Fibroblast of peridontal ligament (primary cell): ENCODE results near the gene AIF1.

Experiments used
- DNase-seq: peaks from one replicate; pipeline ENCODE4 v3.0.0-alpha.2; 2010; ENCODE audit errors: extremely low read depth

The AIF1 gene

DNA sequence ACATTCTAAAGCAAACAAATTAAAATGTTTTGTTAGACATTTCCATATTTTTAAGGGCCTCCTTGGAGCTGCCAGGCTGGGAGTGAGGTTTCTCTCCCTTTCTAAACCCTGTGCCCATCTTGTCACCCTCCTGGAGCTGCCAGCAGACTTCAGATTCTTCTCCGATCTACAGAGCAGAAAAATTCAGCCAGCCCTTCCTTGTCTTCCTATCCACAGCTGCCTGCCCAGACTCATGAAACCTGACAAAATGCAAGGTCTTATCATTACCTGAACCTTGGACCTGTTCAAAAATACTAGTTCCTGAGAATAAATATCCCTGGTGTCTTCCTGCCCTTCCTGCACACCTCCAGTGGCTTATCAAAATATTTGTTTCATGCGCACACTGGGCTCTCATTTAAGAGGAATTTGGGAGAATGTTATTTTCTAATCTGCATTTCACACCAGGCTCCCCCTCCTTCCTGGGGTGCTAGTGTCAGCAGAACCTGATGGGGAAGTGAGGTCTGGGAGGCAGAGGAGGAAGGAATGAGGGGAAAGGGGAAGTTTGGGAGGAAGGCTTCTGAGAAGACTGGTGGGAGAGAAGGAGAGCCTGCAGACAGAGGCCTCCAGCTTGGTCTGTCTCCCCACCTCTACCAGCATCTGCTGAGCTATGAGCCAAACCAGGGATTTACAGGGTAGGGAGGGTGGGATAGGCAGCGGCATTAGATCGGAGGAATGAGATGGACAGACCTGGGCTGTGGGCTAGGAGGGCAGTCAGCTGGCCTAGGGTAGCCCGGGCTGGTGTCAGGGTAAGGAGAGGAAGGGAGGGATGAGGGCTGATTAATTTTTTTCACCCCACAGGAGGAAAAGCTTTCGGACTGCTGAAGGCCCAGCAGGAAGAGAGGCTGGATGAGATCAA is at the start of gene AIF1:
TSS of gene AIF1 (plus strand) at position 551 of the 895 bp plus-strand sequence. CDS start at position 647, 96 bp downstream.
- DNase-seq: no peak

DNA sequence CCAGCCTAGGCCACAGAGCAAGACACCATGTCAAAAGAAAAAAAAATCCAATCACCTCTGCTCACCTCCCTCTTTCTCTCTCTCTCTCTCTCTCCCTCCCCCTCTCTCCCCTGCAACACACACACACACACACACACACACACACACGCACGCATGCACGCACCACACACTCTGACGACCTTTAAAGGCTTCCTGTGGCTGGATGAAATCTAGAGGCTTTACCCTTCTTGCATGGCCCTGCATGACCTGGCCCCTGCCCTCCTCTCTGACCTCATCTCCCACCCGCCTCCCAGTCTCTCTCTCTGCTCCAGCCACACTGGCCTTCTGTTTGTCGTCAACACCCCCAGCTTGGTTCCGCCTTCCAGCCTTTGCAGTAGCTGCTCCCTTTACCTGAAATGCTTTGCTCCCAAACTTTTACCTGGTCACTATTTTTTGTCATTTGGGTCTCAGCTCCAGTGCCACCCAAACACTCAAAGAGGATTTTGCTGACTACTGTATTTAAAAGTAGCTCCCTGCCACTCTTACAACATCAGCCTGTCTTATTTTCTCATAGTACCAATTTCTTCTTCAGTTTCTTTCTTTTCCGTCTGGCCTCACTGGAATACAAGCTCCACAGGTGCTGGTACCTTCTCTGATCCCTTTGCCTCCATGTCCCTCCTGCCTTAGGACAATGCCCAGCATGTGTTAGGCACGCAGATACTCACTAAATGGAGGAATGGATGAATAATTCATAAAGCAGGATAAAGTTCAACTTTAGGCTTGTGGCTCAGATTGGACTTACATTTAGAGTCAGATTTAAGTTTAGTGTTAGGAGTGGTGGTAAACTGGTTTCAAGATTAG is 47.3 kb upstream of the AIF1 start:
- no peak for DNase-seq

DNA sequence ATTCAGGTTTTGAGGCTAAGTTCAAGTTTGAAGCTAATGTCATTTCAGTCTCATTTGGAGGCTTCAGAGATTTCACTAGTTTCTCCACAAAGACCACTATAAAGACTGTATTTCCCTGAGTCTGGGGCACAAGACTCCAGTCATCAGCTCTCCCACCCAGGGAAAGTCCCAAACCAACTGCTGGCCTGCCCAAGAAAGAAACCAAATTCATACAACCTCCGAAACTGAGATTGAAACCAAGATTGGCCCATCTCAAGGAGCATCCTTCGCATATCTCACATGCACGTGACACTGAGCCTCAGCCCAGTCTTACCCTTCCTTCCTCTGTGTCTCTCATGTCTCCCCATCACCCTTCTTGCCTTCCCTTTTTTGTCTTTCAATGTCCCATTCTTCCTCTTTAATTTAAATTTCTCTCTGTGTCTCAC is 46.5 kb upstream of the AIF1 start:
- no peak for DNase-seq

- DNase-seq: no peak
Observed at GRCh38 chr6:31569861-31570536, 45.0 kb upstream of the AIF1 start.

DNA sequence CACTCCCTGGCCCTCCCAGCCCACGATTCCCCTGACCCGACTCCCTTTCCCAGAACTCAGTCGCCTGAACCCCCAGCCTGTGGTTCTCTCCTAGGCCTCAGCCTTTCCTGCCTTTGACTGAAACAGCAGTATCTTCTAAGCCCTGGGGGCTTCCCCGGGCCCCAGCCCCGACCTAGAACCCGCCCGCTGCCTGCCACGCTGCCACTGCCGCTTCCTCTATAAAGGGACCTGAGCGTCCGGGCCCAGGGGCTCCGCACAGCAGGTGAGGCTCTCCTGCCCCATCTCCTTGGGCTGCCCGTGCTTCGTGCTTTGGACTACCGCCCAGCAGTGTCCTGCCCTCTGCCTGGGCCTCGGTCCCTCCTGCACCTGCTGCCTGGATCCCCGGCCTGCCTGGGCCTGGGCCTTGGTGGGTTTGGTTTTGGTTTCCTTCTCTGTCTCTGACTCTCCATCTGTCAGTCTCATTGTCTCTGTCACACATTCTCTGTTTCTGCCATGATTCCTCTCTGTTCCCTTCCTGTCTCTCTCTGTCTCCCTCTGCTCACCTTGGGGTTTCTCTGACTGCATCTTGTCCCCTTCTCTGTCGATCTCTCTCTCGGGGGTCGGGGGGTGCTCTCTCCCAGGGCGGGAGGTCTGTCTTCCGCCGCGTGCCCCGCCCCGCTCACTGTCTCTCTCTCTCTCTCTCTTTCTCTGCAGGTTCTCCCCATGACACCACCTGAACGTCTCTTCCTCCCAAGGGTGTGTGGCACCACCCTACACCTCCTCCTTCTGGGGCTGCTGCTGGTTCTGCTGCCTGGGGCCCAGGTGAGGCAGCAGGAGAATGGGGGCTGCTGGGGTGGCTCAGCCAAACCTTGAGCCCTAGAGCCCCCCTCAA is 42.8 kb upstream of the AIF1 start, which contains the start of gene LTA:
TSS of gene LTA (plus strand) at position 249 of the 871 bp plus-strand sequence. CDS start at position 703, 454 bp downstream.
- DNase-seq: no peak

GRCh38 chr6:31573239-31574105 is 41.6 kb upstream of the AIF1 start:
- DNase-seq: no peak

- DNase-seq: no peak
Observed at GRCh38 chr6:31574106-31575061, 40.6 kb upstream of the AIF1 start.

DNA sequence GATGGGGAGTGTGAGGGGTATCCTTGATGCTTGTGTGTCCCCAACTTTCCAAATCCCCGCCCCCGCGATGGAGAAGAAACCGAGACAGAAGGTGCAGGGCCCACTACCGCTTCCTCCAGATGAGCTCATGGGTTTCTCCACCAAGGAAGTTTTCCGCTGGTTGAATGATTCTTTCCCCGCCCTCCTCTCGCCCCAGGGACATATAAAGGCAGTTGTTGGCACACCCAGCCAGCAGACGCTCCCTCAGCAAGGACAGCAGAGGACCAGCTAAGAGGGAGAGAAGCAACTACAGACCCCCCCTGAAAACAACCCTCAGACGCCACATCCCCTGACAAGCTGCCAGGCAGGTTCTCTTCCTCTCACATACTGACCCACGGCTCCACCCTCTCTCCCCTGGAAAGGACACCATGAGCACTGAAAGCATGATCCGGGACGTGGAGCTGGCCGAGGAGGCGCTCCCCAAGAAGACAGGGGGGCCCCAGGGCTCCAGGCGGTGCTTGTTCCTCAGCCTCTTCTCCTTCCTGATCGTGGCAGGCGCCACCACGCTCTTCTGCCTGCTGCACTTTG is 39.6 kb upstream of the AIF1 start, which contains the start of gene TNF:
TSS of gene TNF (plus strand) at position 231 of the 567 bp plus-strand sequence. CDS start at position 408, 177 bp downstream.
- no peak for DNase-seq

- DNase-seq: no peak
Observed at GRCh38 chr6:31575952-31576685, 38.9 kb upstream of the AIF1 start.

- no peak for DNase-seq
Observed at GRCh38 chr6:31576897-31577578, 38.0 kb upstream of the AIF1 start.

DNA sequence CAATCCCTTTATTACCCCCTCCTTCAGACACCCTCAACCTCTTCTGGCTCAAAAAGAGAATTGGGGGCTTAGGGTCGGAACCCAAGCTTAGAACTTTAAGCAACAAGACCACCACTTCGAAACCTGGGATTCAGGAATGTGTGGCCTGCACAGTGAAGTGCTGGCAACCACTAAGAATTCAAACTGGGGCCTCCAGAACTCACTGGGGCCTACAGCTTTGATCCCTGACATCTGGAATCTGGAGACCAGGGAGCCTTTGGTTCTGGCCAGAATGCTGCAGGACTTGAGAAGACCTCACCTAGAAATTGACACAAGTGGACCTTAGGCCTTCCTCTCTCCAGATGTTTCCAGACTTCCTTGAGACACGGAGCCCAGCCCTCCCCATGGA is 37.5 kb upstream of the AIF1 start:
- no peak for DNase-seq

DNA sequence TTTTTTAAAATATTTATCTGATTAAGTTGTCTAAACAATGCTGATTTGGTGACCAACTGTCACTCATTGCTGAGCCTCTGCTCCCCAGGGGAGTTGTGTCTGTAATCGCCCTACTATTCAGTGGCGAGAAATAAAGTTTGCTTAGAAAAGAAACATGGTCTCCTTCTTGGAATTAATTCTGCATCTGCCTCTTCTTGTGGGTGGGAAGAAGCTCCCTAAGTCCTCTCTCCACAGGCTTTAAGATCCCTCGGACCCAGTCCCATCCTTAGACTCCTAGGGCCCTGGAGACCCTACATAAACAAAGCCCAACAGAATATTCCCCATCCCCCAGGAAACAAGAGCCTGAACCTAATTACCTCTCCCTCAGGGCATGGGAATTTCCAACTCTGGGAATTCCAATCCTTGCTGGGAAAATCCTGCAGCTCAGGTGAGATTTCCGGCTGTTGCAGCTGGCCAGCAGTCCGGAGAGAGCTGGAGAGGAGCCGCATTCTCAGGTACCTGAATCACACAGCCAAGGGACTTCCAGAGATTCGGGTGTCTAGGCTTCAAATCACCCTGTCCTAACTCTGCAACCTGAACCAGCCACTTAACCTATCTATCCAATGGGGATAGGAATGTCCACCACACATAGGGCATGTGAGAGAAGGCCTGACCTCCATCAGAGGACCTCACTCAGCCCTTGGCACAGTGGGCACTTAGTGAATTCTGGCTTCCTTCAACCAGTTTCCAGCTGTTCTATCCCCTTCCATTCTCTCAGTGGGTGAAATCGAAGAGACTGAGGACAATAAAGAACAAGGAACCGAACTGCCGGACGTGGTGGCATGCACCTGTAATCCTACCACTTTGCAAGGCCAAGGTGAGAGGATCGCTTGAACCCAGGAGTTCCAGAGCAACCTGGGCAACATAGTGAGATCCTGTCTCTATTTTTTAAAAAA is 36.6 kb upstream of the AIF1 start:
- no peak for DNase-seq

DNA sequence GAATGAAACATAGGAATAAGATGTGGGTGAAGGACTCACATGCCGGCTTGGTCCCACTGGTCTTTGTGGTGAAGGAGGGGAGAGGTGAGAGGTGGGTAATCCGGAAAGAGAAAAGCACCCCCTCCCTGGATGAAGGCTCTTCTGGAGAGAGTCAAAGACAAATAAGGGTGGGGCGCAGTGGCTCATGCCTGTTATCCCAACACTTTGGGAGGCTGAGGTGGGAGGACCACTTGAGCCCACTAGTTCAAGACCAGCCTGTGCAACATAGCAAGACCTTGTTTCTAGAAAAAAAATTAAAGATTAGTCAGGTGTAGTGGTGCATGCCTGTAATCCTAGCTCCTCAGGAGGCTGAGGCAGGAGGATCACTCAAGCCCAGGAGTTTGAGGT is 35.9 kb upstream of the AIF1 start:
- no peak for DNase-seq

DNA sequence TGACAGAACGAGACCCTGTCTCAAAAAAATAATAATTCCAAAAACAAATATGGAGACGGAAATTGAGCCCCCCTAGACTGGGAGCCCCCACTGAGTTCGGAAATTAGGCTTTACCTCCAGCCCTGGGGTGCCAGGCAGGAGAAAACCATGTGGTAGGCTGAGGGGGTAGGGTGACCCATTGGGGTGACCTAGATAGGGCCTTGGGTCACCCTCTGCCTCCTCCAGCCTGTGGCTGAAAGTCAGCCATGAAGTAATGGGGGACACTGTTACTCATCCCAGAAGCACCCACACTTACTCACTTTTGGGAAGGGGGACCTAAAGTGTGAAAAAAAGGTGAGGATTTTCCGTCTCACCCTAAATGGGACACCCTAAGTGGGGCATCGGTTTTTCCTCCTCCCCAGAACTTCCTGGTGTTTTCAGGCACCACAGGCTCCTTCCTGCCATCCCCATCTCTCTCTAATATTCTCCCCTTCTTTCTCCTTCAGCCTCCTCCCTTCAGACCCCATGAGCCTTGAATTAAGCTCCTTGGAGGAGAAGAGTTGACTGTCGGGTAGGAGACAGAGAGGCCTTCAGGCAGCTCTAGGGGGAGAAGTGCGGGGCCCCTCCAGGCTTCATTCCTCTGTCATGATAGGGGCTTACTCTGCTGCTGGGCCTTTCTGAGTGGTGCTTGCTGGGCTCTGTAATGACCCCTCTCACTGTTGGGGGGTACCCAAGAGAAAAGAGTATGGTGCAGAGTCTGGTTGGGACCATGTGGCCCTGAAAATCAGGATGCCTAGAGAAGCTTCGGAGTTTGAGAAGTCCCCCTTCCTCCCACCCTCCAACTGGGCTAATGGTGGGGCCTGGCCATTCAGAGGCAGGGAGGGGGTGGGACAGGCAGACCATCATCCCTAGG is 35.2 kb upstream of the AIF1 start:
- DNase-seq: no peak

- DNase-seq: no peak
Observed at GRCh38 chr6:31580438-31580740, 34.6 kb upstream of the AIF1 start.
